Left hindlimb (tissue), 1 donor: ENCODE measurements around the gene MARCKSL1.
"Not testable (repeated sequence)": the region's sequence is repeated elsewhere in the genome, so short reads cannot be mapped to it uniquely, and the experiment has no call there.

Source experiments
- DNase-seq: peaks from one replicate; pipeline ENCODE4 v3.0.0-alpha.2; 2018

MARCKSL1 gene

DNA sequence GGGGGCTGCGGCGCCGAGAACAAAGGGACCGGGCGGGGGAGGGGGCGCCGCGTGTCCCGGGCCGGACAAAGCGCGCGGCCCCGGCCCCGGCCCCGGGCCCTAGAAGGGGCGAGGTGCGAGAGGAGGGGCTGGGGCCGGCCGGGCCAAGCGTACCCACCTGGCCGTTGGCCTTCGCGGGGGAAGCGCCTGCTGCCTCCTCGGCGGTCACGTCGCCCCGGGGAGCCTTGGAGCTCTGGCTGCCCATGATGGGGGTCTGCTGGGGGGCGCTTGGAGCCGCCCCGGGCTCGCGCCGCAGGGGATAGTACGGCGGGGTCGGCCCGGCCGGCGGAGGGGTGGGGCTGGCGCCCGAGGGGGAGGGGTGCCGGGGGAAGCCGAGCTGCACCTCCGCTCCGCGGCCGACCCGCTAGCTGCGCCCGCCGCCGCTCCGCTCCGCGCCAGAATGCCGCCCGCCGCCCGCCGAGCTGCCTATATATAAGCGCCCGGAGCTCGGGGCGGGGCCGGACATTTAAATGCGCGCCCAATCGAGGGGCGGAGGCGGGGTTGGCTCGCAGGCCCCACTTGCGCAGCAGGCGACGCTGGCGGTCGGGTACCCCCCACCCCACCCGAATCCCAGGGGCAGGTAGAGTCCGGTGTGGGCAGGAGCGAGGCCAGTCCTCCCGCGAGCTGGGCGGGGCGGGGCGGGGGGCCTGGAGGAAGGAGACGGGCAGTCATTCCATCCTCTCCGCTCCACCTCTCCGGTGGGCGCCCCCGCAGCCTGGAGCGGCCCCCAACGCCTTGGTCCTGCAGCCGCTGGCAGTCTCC, at the start of gene MARCKSL1:
MARCKSL1 (minus strand) TSS at position 444 of the 801 bp plus-strand sequence; CDS start at position 244, 200 bp downstream.
- peak; percentile 89 for DNase-seq

- DNase-seq, result no peak
Observed at GRCh38 chr1:32380057-32380456, 44.0 kb upstream of the MARCKSL1 start.

- no peak for DNase-seq
Observed at GRCh38 chr1:32377541-32378220, 41.6 kb upstream of the MARCKSL1 start.

GRCh38 chr1:32376199-32376598, 40.2 kb upstream of the MARCKSL1 start:
- no peak for DNase-seq

GRCh38 chr1:32373996-32374592, 38.1 kb upstream of the MARCKSL1 start:
- DNase-seq, result no peak

- no peak for DNase-seq
Observed at GRCh38 chr1:32372149-32372756, 36.2 kb upstream of the MARCKSL1 start.

GRCh38 chr1:32367912-32368635, 32.0 kb upstream of the MARCKSL1 start:
- no peak for DNase-seq

GRCh38 chr1:32365445-32365844, 29.4 kb upstream of the MARCKSL1 start:
- no peak for DNase-seq

DNA sequence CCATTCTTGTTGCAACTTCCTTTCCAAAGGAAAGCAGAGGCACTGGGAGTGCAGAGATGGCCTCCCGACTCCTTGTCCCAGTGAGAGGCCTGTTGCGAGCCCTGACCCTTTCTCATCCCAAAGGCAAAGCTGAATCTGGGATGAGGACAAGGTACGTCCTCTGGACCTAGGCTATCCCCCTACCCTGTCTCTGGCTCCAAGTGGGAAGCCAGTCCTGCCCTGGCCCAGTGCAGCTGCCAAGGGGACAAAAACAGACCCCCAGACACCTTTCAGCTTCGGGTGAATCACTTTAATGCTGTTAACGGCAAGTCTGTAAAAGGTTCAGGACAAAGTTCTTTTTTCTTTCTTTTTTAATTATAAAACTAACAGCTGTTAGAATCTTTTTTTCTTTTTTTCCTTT, 28.8 kb upstream of the MARCKSL1 start:
- DNase-seq, result no peak

- no peak for DNase-seq
Observed at GRCh38 chr1:32363713-32364112, 27.7 kb upstream of the MARCKSL1 start.

DNA sequence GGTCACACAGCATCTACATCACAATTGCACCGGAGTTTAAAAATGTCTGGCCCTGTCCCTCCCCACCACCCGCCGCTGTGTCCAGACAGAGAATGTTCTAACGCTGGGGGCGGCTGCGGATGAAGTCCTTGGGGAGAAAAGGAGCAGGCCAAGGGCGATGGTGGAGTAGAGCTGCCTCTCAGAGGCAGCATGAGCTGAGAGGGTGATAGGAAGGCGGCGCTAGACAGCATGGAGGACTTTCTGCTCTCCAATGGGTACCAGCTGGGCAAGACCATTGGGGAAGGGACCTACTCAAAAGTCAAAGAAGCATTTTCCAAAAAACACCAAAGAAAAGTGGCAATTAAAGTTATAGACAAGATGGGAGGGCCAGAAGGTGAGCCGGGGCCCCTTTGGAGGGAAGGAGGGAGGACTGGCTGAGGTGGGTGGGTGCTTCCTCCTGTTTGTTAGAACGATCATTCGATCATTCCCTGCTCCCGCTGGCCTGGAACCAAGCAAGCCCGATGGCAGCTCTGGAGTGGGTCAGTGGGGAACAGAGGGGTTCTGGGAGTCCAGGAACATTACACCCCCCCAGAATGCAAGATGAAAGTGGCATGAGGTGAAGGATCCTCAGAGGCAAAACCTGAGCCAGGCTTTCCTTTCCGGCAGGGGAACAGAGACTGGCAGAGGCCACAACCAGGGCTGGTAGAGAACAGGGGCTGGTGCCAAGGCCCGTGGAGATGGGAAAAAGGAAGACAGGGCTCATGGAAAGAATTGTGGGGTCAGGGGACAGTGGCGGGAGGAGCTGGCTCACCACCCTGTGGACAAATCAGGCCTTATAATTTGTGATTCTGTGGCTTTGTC, 26.7 kb upstream of the MARCKSL1 start, which contains the start of the genes FAM229A and TSSK3:
FAM229A (minus strand) TSS at position 12 of the 840 bp plus-strand sequence. CDS start 394 bp downstream, outside the sequence.
TSSK3 (plus strand) TSS at position 66 of the 840 bp plus-strand sequence; CDS start at position 229, 163 bp downstream.
- DNase-seq, result no peak

DNA sequence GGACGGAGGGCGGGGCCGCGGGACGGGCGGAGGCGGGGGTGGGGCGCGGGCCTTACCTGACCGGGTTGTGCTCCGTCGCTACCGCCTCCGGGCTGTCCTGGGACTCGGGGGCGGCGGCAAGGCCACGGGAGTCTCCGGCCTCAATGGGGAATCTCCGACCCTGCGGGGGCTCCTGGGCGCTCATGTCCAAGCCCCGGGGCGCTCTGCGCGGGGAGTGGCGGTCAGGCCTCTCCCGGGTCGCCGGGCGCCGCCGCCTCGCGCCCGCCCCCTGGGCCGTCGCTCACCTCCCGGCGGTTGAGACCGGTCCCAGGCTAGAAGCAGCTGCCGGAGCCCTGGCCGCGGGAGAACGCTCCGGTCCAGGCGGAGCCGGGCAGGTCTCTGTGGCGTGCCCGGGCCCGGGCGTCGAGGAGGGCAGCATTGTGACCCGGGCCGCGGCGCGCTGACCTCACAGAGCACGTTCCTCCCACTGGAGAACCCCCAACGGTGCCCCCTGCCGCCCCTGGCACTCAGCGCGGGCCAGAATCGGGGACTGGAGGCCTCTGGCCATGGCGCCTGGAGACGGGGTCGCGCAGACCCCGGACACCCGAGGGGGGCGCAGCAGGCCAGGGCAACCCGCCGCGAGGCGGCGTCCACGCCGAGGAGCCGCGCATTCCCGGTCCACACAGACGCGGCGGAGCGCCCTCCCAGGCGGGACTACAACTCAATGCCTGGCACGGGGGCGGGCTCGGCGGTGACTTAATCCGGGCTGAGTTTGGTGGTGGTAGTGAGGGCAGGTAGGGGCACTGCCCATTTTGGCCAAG, 25.8 kb upstream of the MARCKSL1 start:
- peak; percentile 70 for DNase-seq

DNA sequence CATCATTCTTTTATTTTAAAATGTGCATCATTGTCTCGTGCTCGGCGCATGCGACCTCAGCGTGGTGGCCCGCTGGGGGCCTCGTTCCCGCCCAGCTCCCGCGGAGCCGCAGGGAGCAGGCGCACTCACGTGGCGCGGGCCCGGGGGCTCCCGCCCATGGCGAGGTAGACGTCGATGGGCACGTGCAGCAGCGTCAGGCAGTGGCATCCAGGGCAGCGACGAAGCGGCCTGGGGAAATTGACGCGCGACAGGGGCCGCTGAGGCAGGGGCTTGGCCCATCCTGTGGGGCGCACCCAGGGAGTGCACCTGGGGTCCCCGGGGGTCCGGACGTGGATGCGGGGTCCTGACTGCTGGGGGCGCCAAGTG, 25.3 kb upstream of the MARCKSL1 start:
- no peak for DNase-seq

- no peak for DNase-seq
Observed at GRCh38 chr1:32358435-32358834, 22.4 kb upstream of the MARCKSL1 start.

- DNase-seq, result no peak
Observed at GRCh38 chr1:32357614-32358013, 21.6 kb upstream of the MARCKSL1 start.

GRCh38 chr1:32356478-32356877, 20.4 kb upstream of the MARCKSL1 start:
- DNase-seq, result no peak

DNA sequence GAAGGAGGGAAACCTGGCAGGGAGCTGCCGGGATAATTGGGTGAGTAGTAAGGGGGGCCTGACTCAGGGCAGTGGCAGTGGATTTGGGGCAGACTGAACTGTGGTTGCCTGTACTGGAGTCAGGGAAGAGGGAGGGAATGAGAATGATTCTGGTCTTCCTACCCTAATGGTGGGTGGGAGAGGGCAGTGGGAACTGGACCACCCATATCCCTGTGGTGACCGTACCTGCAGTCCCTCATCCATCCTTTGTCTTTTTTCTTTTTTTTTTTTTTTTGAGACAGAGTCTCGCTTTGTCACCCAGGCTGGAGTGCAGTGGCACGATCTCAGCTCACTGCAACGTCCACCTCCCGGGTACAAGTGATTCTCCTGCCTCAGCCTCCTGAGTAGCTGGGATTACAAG, 19.7 kb upstream of the MARCKSL1 start:
- DNase-seq, result not testable (repeated sequence)

GRCh38 chr1:32353886-32354570, 18.0 kb upstream of the MARCKSL1 start:
- no peak for DNase-seq

GRCh38 chr1:32353431-32353830, 17.4 kb upstream of the MARCKSL1 start:
- no peak for DNase-seq

- DNase-seq, result no peak
Observed at GRCh38 chr1:32352831-32353383, 16.9 kb upstream of the MARCKSL1 start.
